HFFc6 (cell line): ENCODE data around the gene LRRC8C. TPM values are rescaled to one million over a fixed set of nuclear protein-coding genes. Genes with fewer than 3 reads are reported as not detected.

Experiments used
- DNase-seq: peaks from one replicate; pipeline ENCODE4 v3.0.0-alpha.2; 2018
- H3K27ac Mint-ChIP-seq: 2 replicates; pipeline ENCODE4 v1.8.0; 2020; ENCODE audit warnings: mild to moderate bottlenecking, mixed read lengths
- H3K27me3 Mint-ChIP-seq: 2 replicates; pipeline ENCODE4 v1.8.0; 2021; ENCODE audit warnings: mild to moderate bottlenecking, moderate library complexity, mixed read lengths; ENCODE audit not compliant: insufficient read depth
- H3K36me3 Mint-ChIP-seq: 2 replicates; pipeline ENCODE4 v1.8.0; 2021; ENCODE audit warnings: low read depth, mixed read lengths
- H3K4me1 Mint-ChIP-seq: 2 replicates; pipeline ENCODE4 v1.8.0; 2020; ENCODE audit warnings: low read depth, mixed read lengths
- H3K4me3 Mint-ChIP-seq: 2 replicates; pipeline ENCODE4 v1.8.0; 2020; ENCODE audit warnings: mild to moderate bottlenecking, moderate library complexity, mixed read lengths
- H3K9me3 Mint-ChIP-seq: 2 replicates; pipeline ENCODE4 v1.8.0; 2020; ENCODE audit warnings: mild to moderate bottlenecking, mixed read lengths
- CTCF ChIP-seq: fragments of 200-600 bp; sonication (generic); IDR thresholded peaks from 2 replicates; pipeline ENCODE4 v1.5.0; 2021; ENCODE audit warnings: antibody characterized with exemption, mild to moderate bottlenecking
- total RNA-seq, 6 experiments: library from RNA; stranded (reverse); fragmentation: NEBNext Ultra II Directional; extraction: Animal tissue kit (Norgen Biotek cat#: 25700); gene quantifications; 2 replicates in 1 of 6; 3 replicates in 5 of 6; pipeline ENCODE4 v1.2.3, GENCODE V29; 2021

Gene LRRC8C
- total RNA-seq, 6 experiments from 2014 or later, result 5.0 to 13.7 (median 10.9) TPM

- H3K36me3 Mint-ChIP-seq, result peaks cover 11% of the 10 kb centered on the region
- H3K27me3 Mint-ChIP-seq, result no peaks in the 10 kb centered on the region; the same call in 1 of the 2 replicates
- H3K4me1 Mint-ChIP-seq, result peaks cover 62% of the 10 kb centered on the region
- H3K27ac Mint-ChIP-seq, result peak overlapping the region; percentile 87
- TF ChIP-seq CTCF, result no peak
- no peak for DNase-seq
- peak overlapping the region; percentile 75 for H3K4me3 Mint-ChIP-seq
- H3K9me3 Mint-ChIP-seq, result no peaks in the 10 kb centered on the region
Measured at GRCh38 chr1:89637496-89637895, 4.6 kb downstream of the LRRC8C start.

- no peak for DNase-seq
- H3K4me3 Mint-ChIP-seq, result no peak overlapping the region
- no peak for TF ChIP-seq CTCF
- peaks cover 47% of the 10 kb centered on the region for H3K4me1 Mint-ChIP-seq
- H3K27me3 Mint-ChIP-seq, result no peaks in the 10 kb centered on the region; the same call in 1 of the 2 replicates
- peaks cover 5% of the 10 kb centered on the region for H3K9me3 Mint-ChIP-seq
- peaks cover 20% of the 10 kb centered on the region for H3K36me3 Mint-ChIP-seq
- no peak overlapping the region for H3K27ac Mint-ChIP-seq
Measured at GRCh38 chr1:89640440-89640839, 7.5 kb downstream of the LRRC8C start.

- H3K36me3 Mint-ChIP-seq, result peaks cover 28% of the 10 kb centered on the region
- peaks cover 33% of the 10 kb centered on the region for H3K4me1 Mint-ChIP-seq
- no peak overlapping the region for H3K27ac Mint-ChIP-seq
- no peak for TF ChIP-seq CTCF
- H3K4me3 Mint-ChIP-seq, result no peak overlapping the region
- no peak for DNase-seq
- no peaks in the 10 kb centered on the region for H3K27me3 Mint-ChIP-seq
- peaks cover 13% of the 10 kb centered on the region for H3K9me3 Mint-ChIP-seq
Measured at GRCh38 chr1:89641781-89642180, 8.9 kb downstream of the LRRC8C start.

- Mint-ChIP-seq H3K9me3 (peaks cover 13% of the 10 kb centered on the region), H3K4me3 (no peak overlapping the region), H3K4me1 (peaks cover 19% of the 10 kb centered on the region), H3K36me3 (peaks cover 23% of the 10 kb centered on the region), H3K27me3 (no peaks in the 10 kb centered on the region), H3K27ac (no peak overlapping the region)
- no peak for DNase-seq
- no peak for TF ChIP-seq CTCF
Measured at GRCh38 chr1:89643577-89643976, 10.7 kb downstream of the LRRC8C start.

- no peak for DNase-seq
Measured at GRCh38 chr1:89644119-89644814, 11.3 kb downstream of the LRRC8C start.

More at GRCh38 chr1:89644119-89644814, 11.3 kb downstream of the LRRC8C start:
- no peak overlapping the region for H3K4me3 Mint-ChIP-seq
- no peak for TF ChIP-seq CTCF
- H3K36me3 Mint-ChIP-seq, result peaks cover 23% of the 10 kb centered on the region
- peaks cover 18% of the 10 kb centered on the region for H3K4me1 Mint-ChIP-seq
- peaks cover 13% of the 10 kb centered on the region for H3K9me3 Mint-ChIP-seq
- H3K27me3 Mint-ChIP-seq, result no peaks in the 10 kb centered on the region
- no peak overlapping the region for H3K27ac Mint-ChIP-seq
